Measurements from ENCODE around the gene KRTAP2-2.
"Not testable (repeated sequence)": the region's sequence is repeated elsewhere in the genome, so short reads cannot be mapped to it uniquely, and the experiment has no call there.

The KRTAP2-2 gene

DNA sequence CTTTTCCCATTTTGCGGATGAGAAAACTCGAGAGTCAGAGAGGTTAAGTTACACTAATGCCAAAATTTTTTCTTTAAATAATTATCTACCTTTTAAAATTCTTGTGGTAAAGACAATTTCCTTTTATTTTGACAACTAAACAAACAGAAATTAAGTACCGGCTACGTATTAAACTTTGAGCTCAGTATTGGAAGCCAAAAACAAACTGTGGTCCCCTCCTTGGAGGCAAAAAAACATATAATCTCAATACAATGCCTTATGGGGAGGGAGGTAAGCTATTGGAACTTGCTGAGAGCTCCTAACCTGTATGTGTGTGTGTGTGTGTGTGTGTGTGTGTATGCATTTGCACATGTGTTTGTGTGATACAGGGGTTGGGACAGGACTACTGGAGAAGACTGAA, 8.4 kb upstream of the KRTAP2-2 start:
- DNase-seq = no peak

DNA sequence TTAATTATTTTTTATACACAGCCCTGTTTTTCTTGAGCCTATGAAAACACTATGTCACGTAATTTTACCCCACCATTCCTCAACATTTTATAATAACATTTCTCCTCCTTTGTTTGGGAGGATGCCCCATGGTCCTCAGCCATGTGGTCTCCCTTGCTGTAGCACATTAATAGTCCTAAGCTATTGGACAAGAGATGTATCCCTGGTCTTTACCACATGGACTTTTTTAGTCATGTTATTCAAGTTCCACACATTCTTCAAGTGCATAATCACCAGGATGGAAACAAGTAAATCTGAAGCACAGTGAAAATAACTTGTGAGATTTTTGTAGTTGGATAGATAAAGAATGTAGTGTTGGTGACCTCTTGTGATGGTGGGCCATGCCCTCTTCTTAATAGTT, 6.9 kb upstream of the KRTAP2-2 start:
- no peak for DNase-seq

DNA sequence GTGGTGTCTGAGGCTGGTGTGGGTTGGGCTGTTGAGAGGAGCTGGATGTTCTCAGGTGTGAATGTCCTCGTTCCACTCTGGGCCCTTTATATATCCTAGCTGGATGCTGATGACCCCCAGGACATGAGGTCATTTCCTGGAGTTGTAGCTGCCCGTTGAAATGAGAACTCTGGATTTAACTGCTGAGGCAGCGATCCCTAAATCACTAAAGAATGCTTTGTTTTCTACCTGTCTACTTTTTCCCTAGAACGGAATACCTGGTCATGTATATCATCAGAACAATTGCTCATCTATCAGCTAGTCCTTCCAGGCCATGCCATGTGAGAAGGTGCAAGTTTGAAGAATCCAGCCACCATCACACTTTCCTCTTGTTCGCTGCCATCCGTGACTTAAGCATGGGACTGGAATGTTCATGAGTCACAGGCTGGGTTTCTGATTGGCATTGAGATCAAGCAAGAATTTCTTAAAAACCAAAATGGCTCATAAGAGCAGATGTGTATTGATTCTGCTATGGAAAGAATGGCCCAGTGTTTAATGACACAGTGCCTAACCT, 5.1 kb upstream of the KRTAP2-2 start, which contains the start of gene KRTAP2-3:
KRTAP2-3 (minus strand) TSS at position 63 of the 553 bp plus-strand sequence. CDS start 64 bp downstream, outside the sequence.
- no peak for DNase-seq

DNA sequence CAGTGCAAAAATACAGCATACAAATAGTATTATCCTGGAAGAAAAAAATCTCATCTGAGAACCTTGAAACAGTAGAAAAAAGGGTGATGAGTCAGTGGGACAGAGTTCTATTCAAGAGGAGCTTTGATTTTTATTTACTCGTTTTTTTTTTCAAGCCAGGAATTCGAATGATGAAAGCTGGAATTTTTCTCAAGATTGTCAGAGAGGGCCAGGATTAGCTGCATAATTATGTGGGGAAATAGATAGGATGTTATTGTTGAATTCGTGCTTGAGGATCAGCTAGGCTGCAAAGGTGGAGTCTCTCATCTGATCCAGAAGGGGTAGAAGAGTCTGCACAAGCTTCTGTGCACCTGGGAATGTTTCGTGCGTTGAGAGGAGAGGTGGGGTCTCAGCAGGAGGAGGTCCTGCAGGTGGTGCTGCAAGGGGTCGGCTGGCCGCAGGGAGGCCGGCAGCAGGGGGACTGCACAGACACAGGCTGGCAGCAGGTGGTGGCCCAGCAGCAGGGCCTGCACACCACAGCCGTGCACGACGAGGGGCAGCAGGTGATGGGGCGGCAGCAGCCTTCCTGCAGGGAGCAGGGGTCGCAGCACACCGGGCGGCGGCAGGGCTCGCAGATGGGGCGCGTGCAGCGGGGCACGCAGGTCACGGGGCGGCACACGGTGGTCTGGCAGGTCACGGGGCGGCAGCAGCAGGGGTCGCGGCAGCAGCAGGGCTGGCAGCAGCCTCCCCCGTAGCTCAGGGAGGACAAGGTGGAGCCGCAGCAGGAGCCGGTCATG, 4.4 kb upstream of the KRTAP2-2 start:
- DNase-seq = not testable (repeated sequence)

DNA sequence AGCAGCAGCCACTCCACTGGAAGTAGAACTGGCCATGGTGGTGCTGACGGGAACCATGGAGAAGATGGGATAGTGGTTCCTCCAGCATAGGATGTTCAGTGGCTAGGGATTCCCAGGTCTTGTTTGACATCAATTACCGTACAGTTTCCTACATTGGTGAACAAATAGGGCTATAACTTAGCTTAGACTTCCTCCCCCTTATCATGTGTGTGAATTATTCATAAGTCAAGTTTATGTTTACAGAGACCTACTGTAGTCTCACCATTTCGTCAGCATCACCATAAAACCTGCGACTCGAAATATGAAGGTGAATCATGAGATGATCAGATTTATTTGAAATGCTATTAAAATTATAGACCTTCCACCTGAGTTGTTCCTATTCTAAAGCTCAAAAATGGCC, 3.7 kb upstream of the KRTAP2-2 start:
- DNase-seq = no peak

DNA sequence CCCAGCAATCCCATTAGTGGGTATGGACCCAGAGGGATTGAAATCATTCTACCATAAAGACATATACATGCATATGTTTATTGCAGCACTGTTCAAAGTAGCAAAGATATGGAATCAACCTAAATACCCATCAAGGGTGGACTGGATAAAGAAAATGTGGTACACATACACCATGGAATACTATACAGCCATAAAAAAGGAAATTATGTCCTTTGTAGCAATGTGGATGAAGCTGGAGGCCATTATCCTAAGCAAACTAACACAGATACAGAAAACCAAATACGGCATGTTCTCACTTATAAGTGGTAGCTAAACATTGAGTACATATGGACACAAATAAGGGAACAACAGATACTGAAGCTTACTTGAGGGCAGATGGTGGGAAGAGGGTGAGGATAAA, 2.5 kb upstream of the KRTAP2-2 start:
- DNase-seq = no peak

DNA sequence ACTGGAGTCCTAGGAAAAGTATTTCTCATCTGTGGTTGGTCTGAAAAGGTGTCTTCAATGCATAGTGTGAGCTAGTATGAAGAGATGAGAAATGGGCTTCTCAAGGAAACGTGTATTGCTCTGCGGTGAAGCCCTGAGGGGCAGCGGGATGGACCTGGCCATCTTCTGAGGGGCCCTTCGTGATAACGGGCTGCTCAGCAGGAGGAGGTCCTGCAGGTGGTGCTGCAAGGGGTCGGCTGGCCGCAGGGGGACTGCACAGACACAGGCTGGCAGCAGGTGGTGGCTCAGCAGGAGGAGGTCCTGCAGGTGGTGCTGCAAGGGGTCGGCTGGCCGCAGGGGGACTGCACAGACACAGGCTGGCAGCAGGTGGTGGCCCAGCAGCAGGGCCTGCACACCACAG, 474 bp downstream of the KRTAP2-2 start:
- not testable (repeated sequence) for DNase-seq

DNA sequence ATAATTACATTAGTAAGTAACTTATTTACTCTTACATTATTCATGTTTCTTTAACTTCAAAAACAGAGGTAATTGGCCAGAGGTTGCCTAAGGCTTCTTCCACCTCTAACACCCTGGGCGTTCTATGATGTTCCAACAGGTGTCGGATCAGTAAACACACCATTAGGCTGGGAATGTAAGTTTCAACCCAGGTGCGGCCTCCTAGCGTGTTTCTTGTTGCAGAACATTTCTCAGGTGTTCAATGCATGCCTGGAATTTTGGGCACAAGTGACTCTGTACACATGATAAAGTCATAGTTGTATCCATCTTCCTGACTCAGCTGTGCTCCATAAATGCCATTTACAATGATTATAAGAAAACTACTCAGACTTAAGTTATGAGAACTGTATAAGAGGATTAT, 1.0 kb downstream of the KRTAP2-2 start:
- DNase-seq = no peak

DNA sequence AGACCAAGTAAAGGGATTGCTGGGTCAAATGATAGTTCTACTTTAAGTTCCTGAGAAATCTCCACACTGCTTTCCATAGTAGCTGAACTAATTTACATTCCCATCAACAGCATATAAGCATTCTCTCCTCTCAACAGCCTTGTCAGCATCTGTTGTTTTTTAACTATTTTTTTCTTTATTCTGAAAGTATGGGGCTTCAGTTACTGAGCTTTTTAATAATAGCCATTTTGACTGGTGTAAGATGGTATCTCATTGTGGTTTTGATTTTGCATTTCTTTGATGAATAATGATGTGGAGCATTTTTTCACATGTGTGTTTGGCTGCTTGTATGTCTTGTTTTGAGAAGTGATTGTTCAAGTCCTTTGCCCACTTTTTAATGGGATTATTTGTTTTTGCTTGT, 2.5 kb downstream of the KRTAP2-2 start:
- no peak for DNase-seq

DNA sequence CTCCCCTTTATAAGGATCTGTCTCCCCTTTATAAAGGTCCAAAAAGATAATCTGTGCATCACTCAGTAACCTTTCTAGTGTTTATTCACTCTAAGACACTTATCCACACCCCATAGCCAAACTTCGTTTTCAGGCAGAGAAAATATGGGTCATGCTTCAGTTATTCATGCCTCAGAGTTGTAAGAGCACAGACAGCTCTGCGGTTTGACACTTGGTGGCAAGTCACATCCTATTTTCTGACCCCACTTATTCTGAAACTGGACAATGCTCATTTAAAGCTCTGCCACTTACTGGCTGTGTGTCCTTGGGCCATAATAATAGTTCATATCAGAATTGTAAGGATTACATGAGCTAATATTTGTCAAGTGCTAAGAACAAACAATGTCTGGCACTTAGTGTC, 5.9 kb downstream of the KRTAP2-2 start:
- no peak for DNase-seq

DNA sequence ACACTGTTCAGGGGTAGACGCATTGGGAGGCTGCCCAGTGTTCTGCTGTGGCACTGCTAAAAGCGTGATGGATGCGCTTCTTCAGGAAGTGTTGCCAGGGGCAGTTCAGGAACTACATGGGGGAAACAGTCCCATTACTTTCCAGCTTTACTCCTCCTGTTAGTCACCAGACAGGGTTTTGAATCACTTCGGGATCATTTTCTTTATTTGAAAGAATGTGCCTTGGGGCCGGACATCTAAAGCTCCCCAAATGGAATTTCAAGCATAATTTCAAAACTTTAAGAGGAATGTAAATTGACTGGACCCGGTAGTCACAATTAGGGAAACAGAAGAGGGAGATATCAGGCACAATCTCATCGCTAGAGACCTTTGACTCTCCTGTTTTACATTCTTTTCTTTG, 6.6 kb downstream of the KRTAP2-2 start:
- DNase-seq = no peak

DNA sequence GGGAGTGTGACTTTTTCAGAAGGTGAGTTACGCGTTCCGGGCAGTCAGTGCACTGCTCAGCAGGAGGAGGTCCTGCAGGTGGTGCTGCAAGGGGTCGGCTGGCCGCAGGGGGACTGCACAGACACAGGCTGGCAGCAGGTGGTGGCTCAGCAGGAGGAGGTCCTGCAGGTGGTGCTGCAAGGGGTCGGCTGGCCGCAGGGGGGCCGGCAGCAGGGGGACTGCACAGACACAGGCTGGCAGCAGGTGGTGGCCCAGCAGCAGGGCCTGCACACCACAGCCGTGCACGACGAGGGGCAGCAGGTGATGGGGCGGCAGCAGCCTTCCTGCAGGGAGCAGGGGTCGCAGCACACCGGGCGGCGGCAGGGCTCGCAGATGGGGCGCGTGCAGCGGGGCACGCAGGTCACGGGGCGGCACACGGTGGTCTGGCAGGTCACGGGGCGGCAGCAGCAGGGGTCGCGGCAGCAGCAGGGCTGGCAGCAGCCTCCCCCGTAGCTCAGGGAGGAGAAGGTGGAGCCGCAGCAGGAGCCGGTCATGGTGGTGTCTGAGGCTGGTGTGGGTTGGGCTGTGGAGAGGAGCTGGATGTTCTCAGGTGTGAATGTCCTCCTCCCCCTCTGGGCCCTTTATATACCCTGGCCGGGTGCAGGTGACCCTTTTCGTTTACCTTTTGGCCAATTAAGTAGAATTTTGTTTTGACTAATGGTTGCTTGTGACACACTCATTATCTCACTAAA, 8.1 kb downstream of the KRTAP2-2 start, which contains the start of gene KRTAP2-1:
KRTAP2-1 (minus strand) TSS at position 582 of the 731 bp plus-strand sequence; CDS start at position 533, 49 bp downstream.
- not testable (repeated sequence) for DNase-seq

DNA sequence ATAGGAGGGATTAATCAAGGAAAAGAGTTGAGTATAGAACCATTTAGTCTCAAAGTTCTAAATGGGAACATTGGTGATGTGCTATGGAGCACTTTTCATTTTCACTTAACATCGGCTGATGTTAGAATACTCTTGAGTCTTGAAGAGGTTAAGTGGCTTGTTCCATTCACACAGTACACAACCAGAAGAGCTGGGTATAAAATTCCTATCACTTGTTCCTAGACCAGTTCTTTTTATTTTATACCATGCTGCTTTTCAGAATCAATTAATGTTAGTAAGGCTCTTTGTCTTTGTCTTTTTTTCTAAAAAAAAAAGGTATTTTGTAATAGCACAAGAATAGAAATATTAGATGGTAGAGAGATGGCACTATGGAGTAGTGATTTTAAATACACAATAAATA, 12.1 kb downstream of the KRTAP2-2 start:
- no peak for DNase-seq

DNA sequence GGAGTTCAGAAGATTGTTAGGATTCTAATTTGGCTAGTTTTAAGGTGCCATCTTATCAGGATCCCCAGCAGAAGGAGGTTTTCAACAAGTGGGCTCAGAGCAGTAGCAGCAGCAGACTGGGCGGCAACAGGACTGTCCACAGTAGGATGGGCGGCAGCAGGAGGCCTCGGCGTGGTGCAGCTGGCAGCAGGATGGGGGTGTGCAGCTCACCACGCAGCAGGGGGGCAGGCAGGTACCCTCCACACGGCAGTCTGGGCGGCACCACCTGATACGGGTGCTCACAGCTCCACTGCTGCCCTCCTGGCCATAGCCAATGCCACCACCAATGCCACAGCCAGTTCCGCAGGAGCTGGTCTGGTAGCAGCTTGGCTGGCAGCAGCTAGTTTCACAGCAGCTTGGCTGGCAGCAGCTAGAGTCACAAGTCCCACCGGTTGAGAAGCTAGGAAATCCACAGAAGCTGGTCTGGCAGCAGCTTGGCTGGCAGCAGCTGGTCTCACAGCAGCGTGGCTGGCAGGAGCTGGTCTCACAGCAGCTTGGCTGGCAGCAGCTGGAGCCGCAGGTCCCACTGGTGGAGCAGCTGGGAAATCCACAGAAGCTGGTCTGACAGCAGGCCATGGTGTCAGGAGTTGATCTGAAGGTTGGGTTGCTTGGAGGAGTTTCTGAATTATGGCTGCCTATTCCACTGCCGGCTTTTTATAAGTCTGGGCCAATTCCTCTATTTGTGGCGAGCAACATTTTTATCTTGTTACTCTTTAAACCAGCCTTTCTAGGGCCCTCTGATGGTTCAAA, 14.1 kb downstream of the KRTAP2-2 start, which contains the start of gene KRTAP1-1:
KRTAP1-1 (minus strand) TSS at position 668 of the 789 bp plus-strand sequence; CDS start at position 615, 53 bp downstream.
- DNase-seq = not testable (repeated sequence)

DNA sequence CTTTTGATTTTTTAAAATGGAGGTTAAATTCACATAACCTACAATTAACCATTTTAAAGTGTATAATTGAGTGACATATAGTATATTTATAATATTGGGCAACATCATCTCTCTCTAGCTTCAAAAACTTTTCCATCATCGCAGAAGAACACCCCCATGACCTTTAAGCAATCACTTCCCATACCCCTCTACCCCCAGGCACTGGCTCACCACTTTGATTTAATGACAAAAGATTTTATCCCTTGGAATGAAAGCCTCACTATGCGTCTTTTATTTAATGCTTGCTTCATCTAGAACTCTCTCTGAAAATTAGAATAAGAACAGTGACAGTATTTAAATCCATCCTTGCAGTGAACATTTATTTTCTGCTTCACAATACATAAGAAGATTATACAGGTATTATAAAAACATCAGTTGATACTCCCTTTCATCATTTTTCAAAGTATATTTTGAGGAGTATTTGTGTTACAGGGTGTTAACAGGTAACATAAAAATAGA, 17.1 kb downstream of the KRTAP2-2 start:
- no peak for DNase-seq

DNA sequence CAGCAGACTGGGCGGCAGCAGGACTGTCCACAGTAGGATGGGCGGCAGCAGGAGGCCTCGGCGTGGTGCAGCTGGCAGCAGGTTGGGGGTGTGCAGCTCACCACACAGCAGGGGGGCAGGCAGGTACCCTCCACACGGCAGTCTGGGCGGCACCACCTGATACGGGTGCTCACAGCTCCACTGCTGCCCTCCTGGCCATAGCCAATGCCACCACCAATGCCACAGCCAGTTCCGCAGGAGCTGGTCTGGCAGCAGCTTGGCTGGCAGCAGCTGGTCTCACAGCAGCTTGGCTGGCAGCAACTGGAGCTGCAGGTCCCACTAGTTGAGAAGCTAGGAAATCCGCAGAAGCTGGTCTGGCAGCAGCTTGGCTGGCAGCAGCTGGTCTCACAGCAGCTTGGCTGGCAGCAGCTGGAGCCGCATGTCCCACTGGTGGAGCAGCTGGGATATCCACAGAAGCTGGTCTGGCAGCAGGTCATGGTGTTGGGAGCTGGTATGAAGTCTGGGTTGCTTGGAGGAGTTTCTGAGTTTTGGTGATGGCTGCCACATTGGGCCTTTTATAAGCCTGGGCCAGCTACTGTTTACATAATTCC, 20.6 kb downstream of the KRTAP2-2 start, which contains the start of gene KRTAP1-3:
KRTAP1-3 (minus strand) TSS at position 529 of the 590 bp plus-strand sequence; CDS start at position 476, 53 bp downstream.
- not testable (repeated sequence) for DNase-seq

DNA sequence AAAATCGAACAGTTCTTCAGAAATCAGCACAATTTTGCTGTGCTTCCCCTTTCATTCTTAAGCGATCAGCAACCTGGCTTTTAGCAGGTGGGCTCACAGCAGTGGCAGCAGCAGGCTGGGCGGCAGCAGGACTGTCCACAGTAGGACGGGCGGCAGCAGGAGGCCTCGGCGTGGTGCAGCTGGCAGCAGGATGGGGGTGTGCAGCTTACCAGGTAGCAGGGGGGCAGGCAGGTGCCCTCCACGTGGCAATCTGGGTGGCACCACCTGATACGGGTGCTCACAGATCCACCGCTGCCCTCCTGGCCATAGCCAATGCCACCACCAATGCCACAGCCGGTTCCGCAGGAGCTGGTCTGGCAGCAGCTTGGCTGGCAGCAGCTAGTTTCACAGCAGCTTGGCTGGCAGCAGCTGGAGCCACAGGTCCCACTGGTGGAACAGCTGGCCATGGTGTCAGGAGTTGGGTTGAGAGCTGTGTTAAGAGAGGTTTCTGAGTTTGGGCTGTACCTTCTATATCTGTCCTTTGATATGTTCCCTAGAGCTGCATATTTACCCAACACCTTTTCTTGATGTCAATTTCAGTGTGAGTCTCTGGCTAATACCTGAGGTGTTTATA, 25.3 kb downstream of the KRTAP2-2 start, which contains the start of gene KRTAP1-4:
KRTAP1-4 (minus strand) TSS at position 563 of the 613 bp plus-strand sequence; CDS start at position 446, 117 bp downstream.
- DNase-seq = no peak

DNA sequence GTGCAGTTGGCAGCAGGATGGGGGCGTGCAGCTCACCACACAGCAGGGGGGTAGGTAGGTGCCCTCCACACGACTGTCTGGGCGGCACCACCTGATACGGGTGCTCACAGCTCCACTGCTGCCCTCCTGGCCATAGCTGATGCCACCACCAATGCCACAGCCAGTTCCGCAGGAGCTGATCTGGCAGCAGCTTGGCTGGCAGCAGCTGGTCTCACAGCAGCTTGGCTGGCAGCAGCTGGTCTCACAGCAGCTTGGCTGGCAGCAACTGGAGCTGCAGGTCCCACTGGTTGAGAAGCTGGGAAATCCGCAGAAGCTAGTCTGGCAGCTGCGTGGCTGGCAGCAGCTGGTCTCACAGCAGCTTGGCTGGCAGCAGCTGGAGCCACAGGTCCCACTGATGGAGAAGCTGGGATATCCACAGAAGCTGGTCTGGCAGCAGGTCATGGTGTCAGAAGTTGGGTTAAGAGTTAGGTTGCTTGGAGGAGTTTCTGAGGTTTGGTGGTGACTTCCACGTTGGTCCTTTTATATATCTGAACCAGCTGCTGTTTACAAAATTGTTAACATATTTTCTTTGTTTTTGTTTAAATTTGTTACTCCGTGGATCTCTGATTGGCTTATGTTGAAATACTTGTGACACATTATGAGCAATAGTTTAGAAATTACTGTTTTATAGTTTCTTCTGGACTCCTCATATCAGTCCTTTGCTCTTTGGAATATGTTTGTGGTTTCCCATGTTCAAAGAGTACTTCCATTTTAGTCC, 28.1 kb downstream of the KRTAP2-2 start, which contains the start of gene KRTAP1-5:
KRTAP1-5 (minus strand) TSS at position 494 of the 757 bp plus-strand sequence; CDS start at position 441, 53 bp downstream.
- no peak for DNase-seq

DNA sequence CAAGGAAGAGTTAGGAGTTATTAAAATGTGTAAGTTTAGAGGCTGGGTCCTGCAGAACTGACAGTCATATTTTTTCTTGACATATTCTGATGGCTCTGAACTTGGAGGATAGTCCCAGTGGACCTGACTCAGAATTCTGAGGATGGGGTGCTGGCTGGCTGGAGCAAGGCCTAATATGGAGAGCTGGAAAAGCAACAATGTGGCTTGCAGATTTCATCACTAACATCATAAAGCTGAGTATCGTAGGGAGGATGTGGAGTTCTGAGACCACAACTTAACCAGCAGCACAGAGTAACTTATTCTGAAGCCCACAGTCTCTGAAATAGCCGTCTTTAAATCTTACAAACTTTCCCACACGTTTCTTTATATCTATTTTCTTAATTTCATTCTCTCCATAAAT, 30.3 kb downstream of the KRTAP2-2 start:
- DNase-seq = no peak

DNA sequence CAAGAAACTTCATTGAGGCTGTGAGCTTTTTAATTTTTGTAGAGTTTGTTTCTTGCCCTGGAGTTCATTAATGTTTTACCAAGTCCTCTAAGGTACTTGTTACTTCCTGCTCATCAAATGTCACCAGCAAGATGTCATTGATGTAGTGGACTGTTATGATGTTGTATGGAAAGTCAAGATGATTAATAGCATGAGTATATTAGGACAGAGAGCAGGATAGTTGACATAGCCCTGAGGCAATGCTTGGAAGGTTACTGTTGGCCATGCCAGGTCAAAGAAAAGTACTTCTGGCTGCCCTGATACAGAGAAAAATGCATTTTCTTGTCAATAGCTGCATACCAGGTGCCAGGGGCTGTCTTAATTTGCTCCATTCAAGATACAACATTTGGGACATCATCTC, 34.7 kb downstream of the KRTAP2-2 start:
- no peak for DNase-seq
